ENCODE measurements around the gene HRCT1. TPM values are rescaled to one million over a fixed set of nuclear protein-coding genes. Genes with fewer than 3 reads are reported as not detected.
"Not testable (repeated sequence)": the region's sequence is repeated elsewhere in the genome, so short reads cannot be mapped to it uniquely, and the experiment has no call there.

HRCT1 gene
- total RNA-seq, result 0.96 TPM

GRCh38 chr9:35905912-35906679 is at the start of gene HRCT1:
TSS of gene HRCT1 (plus strand) at chr9:35906202. CDS start at chr9:35906288, 86 bp downstream.
- peak; percentile 83 for ATAC-seq
- DNase-seq (ENCODE audit: low spot score), result peak; percentile 93

GRCh38 chr9:35856206-35856605 is 49.8 kb upstream of the HRCT1 start:
- ATAC-seq (no peak), DNase-seq (ENCODE audit: low spot score) (no peak)

- DNase-seq (ENCODE audit: low spot score) (peak; percentile 22), ATAC-seq (no peak)
Measured at GRCh38 chr9:35856882-35857281, 49.1 kb upstream of the HRCT1 start.

- DNase-seq (ENCODE audit: low spot score) (no peak), ATAC-seq (no peak)
Measured at GRCh38 chr9:35858458-35858857, 47.5 kb upstream of the HRCT1 start.

GRCh38 chr9:35859310-35859989 is 46.6 kb upstream of the HRCT1 start:
- no peak for DNase-seq (ENCODE audit: low spot score)
- peak; percentile 19 for ATAC-seq

GRCh38 chr9:35859990-35860339 is 46.0 kb upstream of the HRCT1 start:
- ATAC-seq (no peak), DNase-seq (ENCODE audit: low spot score) (no peak)

- no peak for ATAC-seq
- no peak for DNase-seq (ENCODE audit: low spot score)
Measured at GRCh38 chr9:35861161-35861897, 44.7 kb upstream of the HRCT1 start.

GRCh38 chr9:35862328-35862727 is 43.7 kb upstream of the HRCT1 start:
- ATAC-seq (no peak), DNase-seq (ENCODE audit: low spot score) (no peak)

- no peak for DNase-seq (ENCODE audit: low spot score)
- ATAC-seq, result no peak
Measured at GRCh38 chr9:35863583-35863982, 42.4 kb upstream of the HRCT1 start.

- no peak for DNase-seq (ENCODE audit: low spot score)
- ATAC-seq, result no peak
Measured at GRCh38 chr9:35864695-35865255, 41.2 kb upstream of the HRCT1 start.

GRCh38 chr9:35867538-35867937 is 38.5 kb upstream of the HRCT1 start:
- ATAC-seq (no peak), DNase-seq (ENCODE audit: low spot score) (no peak)

- ATAC-seq, result no peak
- DNase-seq (ENCODE audit: low spot score), result no peak
Measured at GRCh38 chr9:35868933-35869332, 37.1 kb upstream of the HRCT1 start.

- DNase-seq (ENCODE audit: low spot score) (no peak), ATAC-seq (no peak)
Measured at GRCh38 chr9:35869621-35870216, 36.3 kb upstream of the HRCT1 start.

- no peak for ATAC-seq
- DNase-seq (ENCODE audit: low spot score), result no peak
Measured at GRCh38 chr9:35870351-35870923, 35.6 kb upstream of the HRCT1 start, which contains the start of gene OR13J1. TSS of gene OR13J1 (minus strand) at chr9:35870401. CDS start at chr9:35870401, 0 bp downstream.

GRCh38 chr9:35871545-35871944 is 34.5 kb upstream of the HRCT1 start:
- no peak for ATAC-seq
- DNase-seq (ENCODE audit: low spot score), result no peak

GRCh38 chr9:35872505-35872904 is 33.5 kb upstream of the HRCT1 start:
- no peak for ATAC-seq
- DNase-seq (ENCODE audit: low spot score), result no peak

GRCh38 chr9:35882263-35882848 is 23.6 kb upstream of the HRCT1 start:
- ATAC-seq, result peak; percentile 100
- peak; percentile 83 for DNase-seq (ENCODE audit: low spot score)

- DNase-seq (ENCODE audit: low spot score), result no peak
- no peak for ATAC-seq
Measured at GRCh38 chr9:35882996-35883395, 23.0 kb upstream of the HRCT1 start.

GRCh38 chr9:35884908-35885307 is 21.1 kb upstream of the HRCT1 start:
- ATAC-seq; DNase-seq (ENCODE audit: low spot score): not testable (repeated sequence)

GRCh38 chr9:35891646-35892045 is 14.4 kb upstream of the HRCT1 start:
- ATAC-seq (no peak), DNase-seq (ENCODE audit: low spot score) (no peak)

Data from left lobe of liver (tissue), 2 donors.